Hepatocyte (in vitro differentiated cells): ENCODE data around the gene NSUN2.

ENCODE experiments used
- CTCF ChIP-seq: fragments of 200-600 bp; sonication (generic); IDR thresholded peaks from 2 replicates; pipeline ENCODE4 v1.5.1; 2016; ENCODE audit warnings: antibody characterized with exemption, mild to moderate bottlenecking; ENCODE audit not compliant: poor library complexity
- EZH2phosphoT487 ChIP-seq: fragments of 200-600 bp; sonication (generic); IDR thresholded peaks from one replicate; pipeline ENCODE4 v1.6.1; 2018; ENCODE audit warnings: antibody characterized with exemption, mild to moderate bottlenecking, low read depth, moderate library complexity; ENCODE audit not compliant: unreplicated experiment, severe bottlenecking

- no peak for TF ChIP-seq CTCF
- no peak for TF ChIP-seq EZH2phosphoT487
These were observed 62.3 kb downstream of the NSUN2 start for GRCh38 chr5:6570530-6570929.
